Fibroblast of skin of right biceps (primary cell): Measurements from ENCODE around the gene RNF144A.

ENCODE experiments used
- DNase-seq: peaks from one replicate; pipeline ENCODE4 v3.0.0-alpha.2; 2013

RNF144A gene

GRCh38 chr2:7053650-7054265 is 136.5 kb downstream of the RNF144A start:
- no peak for DNase-seq

DNA sequence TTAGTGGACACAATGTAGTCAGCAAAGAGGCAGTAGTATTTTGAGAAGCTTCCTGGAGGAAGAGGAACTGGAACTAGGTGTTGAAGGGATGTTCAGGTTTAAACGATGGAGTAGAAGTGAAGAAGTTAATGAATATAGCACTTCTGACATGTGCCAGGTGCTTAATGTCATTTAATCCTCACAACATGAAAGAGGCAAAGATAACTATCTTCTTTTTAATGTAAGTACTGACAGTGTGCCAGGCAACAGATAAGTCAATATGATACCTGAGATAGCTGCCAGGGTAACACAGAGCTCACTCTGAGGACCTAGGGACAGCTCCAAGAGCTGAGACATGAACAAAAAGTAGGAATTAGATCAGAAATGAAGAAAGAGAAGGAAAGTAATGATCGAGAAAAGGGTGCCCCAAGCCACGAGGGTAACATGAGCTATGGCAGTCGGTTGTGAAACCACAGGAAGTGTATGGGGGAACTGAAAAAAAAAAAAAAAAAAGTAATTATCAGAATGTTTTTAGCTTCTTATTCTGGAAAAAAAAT is 140.7 kb downstream of the RNF144A start:
- DNase-seq = no peak

DNA sequence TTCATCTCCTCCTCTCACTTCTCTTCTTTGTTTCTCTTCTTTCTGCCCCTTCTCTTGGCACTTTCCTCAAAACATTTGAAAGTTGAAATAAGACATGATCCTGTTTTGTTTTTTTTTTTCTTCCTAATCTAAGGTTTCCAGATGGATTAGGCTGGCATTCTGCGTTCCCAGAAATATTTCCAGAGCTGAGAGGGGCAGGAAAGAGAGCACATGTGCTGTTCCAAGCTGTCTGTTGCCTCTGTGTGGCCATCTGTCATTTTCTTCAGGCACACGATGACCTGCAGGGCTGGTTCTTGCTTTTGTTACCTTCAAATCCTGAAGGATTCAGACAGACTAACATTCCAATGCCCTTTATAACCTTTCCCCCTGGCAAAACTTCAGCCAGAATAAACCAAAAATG is 142.9 kb downstream of the RNF144A start:
- DNase-seq = no peak

GRCh38 chr2:7060631-7061449 is 143.6 kb downstream of the RNF144A start:
- no peak for DNase-seq

- DNase-seq = no peak
Measured at GRCh38 chr2:7061450-7061789, 144.2 kb downstream of the RNF144A start.

GRCh38 chr2:7061921-7062320 is 144.7 kb downstream of the RNF144A start:
- DNase-seq = no peak

GRCh38 chr2:7063789-7064188 is 146.6 kb downstream of the RNF144A start:
- no peak for DNase-seq

DNA sequence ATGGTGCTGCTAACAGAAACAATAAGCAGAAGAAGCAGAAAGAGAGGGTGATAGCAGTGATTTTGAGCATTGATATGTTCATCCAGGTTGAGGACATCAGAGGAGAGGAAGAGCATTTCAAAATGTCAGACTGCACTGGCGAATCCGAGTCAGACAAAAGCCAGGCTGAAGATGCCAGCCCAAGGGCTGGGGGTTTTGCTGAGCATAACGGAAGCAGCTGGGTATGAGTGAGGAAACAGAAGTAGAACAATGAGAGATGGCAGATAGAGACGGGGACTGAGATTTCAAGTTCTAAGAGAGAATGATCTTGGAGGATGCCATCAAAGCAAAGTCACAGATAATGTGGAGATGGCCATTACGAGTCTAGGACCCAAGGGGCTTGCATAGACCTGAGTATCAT is 151.2 kb downstream of the RNF144A start:
- DNase-seq = no peak

- no peak for DNase-seq
Measured at GRCh38 chr2:7070483-7070882, 153.3 kb downstream of the RNF144A start.

DNA sequence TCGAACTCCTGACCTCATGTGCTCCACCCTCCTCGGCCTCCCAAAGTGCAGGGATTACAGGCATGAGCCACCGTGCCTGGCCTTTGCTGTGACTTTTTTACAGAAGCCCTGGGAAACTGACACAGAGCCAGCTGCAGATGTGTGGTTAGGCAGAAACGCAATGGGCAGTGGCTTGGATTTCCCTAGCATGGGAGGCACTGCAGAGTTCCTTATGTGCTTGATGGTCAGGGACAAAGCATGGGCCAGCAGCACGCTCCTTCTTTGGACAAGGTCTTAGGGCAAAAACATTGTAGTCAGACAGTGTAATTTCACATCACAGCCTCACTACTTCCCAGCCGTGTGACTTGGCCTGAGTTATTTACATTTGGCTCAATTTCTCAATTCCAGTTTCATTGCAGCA is 153.9 kb downstream of the RNF144A start:
- no peak for DNase-seq

- no peak for DNase-seq
Measured at GRCh38 chr2:7071916-7072556, 154.8 kb downstream of the RNF144A start.

DNA sequence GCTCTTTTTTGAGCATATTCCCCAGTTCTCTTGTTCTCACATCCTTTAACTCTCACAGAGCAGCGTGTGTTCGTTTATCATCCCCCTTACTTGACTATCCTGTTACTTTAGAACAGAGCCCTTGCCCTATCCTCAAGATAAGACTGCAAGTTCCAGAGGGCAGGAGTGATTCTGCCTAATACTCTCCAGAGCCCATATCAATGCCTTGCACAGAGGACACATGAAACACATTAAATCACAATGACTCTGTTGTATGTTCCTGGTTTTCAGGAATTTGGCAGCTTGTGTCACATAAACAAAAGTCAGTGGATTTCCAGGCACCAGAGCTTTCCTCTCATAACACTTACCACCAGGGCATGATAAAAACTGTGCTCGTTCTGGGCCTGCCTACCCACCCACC is 156.7 kb downstream of the RNF144A start:
- DNase-seq = peak; percentile 7

GRCh38 chr2:7075834-7076233 is 158.6 kb downstream of the RNF144A start:
- no peak for DNase-seq

DNA sequence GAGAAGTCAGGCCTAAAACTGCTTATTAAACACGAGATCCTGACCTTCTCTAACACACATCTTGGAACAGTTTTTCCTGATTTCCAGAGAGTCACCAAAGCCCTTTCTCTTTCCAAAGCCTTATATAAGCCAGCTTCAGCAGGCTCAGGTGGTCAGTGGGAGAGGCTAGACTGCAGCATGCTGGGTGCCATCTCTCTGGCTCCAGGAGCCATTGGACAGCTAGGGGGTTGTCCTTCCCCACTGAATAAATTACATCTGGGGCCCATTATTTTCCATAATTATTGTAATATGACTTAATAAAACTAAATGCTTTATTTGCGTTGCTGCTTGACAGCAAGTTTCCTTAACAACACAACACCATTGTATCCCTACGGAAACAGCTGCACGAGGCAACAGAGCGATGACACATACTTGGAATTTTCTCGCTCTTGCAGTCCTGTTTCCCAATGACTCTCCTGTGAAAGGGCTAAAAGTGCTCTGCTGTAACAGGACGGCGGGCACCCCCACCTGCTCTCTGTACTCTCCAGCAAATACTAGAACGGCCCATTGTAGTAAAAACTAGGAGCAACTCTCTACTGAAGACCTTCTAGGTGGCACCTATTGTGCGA is 160.6 kb downstream of the RNF144A start:
- peak; percentile 54 for DNase-seq

GRCh38 chr2:7083580-7084509 is 166.6 kb downstream of the RNF144A start:
- peak; percentile 21 for DNase-seq

GRCh38 chr2:7084601-7085000 is 167.4 kb downstream of the RNF144A start:
- DNase-seq = peak; percentile 30

DNA sequence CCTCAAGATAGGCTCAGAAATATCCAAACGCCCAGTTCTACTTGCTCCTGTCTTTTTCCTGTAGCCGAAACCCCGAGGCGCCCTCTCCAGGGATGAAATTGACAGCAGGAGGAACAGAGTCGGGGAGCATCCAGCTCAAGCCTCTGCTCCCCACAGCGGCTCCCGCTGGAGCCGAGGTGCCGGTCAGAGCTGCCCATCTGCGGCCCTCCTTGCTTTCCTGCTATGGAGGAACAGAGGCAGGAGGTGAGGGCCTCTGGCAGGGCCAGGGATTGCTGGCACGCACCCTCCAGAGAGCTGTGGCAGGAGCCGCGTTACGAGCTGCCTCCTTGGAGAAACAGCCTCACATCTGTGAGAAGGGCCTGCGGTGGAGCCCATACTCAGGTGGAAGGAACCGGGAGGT is 172.1 kb downstream of the RNF144A start:
- DNase-seq = no peak

DNA sequence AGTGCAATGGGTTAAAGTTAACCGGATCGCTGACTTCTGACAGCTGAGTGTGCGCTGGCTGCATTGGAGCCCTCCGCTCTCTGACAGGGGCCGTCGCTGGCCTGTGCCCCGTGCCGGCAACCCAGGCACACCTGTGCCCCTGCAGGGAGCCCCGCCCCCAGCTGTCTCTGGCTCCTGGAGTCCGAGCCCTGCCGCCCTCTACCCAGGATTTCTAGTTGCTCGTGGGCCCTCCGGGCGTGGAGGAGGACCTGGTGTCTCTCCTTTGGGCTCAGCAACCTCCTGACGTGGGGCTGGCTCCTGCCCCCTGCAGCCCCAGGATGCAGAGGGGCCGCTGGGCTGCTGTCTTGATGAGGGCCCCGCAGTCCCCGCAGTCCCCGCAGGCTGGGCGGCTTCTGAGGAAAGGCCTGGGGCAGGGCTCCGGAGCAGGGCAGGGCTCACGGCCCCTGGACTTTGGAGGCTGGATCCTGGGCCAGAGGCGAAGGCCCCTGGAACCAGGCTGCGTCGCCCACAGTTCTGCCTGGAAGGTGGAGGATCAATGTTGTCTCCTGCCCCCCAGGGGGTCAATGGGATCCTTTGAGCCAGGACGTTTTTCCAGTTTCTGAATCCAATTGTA is 172.8 kb downstream of the RNF144A start:
- no peak for DNase-seq

GRCh38 chr2:7093376-7093775 is 176.2 kb downstream of the RNF144A start:
- DNase-seq = no peak
